WTC11 (cell line): ENCODE data around the gene FKBP10.
"Not testable (repeated sequence)": the region's sequence is repeated elsewhere in the genome, so short reads cannot be mapped to it uniquely, and the experiment has no call there.

ENCODE experiments used
- NR2C2 ChIP-seq: sonication (generic); formaldehyde crosslinking; IDR thresholded peaks from 2 replicates; pipeline ENCODE4 v1.8.0; 2022; ENCODE audit warnings: mild to moderate bottlenecking, missing genetic modification reagents
- TCF7 ChIP-seq: sonication (generic); formaldehyde crosslinking; IDR thresholded peaks from 2 replicates; pipeline ENCODE4 v1.8.0; 2022; ENCODE audit warnings: mild to moderate bottlenecking, low read depth, missing genetic modification reagents, moderate library complexity
- TEAD4 ChIP-seq: sonication (generic); formaldehyde crosslinking; IDR thresholded peaks from 2 replicates; pipeline ENCODE4 v1.8.0; 2022; ENCODE audit warnings: mild to moderate bottlenecking, missing genetic modification reagents
- TP53 ChIP-seq: sonication (generic); formaldehyde crosslinking; IDR thresholded peaks from 2 replicates; pipeline ENCODE4 v1.8.1; 2023; ENCODE audit warnings: mild to moderate bottlenecking, missing genetic modification reagents
- TF ChIP-seq, protein P1 (sequence below): sonication (generic); formaldehyde crosslinking; IDR thresholded peaks from 2 replicates; pipeline ENCODE4 v1.8.1; 2022; ENCODE audit warnings: mild to moderate bottlenecking, missing genetic modification reagents, moderate library complexity, borderline replicate concordance
- TF ChIP-seq, protein P2 (sequence below): sonication (generic); formaldehyde crosslinking; conservative IDR thresholded peaks from 2 replicates; pipeline ENCODE4 v1.8.1; 2023; ENCODE audit warnings: mild to moderate bottlenecking, low read depth, missing genetic modification reagents, moderate library complexity
- TF ChIP-seq, protein P3 (sequence below): sonication (generic); formaldehyde crosslinking; IDR thresholded peaks from 2 replicates; pipeline ENCODE4 v1.8.0; 2022; ENCODE audit warnings: mild to moderate bottlenecking, missing genetic modification reagents
- TF ChIP-seq, protein P4 (sequence below): fragments of 200-600 bp; IDR thresholded peaks from 2 replicates; pipeline ENCODE4 v1.8.0; 2022; ENCODE audit warnings: antibody characterized with exemption

DNA sequence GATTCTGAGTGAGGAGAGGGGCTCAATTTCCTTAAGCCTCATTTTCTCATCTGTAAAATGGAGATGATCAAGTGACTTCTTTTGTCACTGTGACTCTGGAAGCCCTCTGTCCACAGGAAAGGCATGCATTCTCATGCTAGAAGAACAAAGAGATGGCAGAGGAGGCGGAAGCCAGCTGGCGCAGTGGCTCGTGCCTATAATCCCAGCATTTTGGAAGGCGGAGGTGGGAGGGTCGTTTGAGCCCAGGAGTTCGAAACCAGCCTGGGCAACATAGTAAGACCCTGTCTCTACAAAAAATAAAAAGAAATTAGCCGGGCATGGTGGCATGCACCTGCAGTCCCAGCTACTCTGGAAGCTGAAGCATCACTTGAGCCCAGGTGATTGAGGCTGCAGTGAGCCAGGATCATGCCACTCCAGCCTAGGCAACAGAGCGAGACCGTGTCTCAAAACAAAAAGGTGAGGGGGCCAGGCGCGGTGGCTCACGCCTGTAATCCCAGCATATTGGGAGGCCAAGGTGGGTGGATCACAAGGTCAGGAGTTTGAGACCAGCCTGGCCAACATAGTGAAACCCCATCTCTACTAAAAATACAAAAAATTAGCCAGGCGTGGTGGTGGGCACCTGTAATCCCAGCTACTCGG lies 36.4 kb upstream of the FKBP10 start:
- TF ChIP-seq, protein P1, sequence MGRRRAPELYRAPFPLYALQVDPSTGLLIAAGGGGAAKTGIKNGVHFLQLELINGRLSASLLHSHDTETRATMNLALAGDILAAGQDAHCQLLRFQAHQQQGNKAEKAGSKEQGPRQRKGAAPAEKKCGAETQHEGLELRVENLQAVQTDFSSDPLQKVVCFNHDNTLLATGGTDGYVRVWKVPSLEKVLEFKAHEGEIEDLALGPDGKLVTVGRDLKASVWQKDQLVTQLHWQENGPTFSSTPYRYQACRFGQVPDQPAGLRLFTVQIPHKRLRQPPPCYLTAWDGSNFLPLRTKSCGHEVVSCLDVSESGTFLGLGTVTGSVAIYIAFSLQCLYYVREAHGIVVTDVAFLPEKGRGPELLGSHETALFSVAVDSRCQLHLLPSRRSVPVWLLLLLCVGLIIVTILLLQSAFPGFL (CRISPR knock-in tag), result not testable (repeated sequence)
- TF ChIP-seq TEAD4 (CRISPR knock-in tag); TCF7 (CRISPR knock-in tag); TP53 (CRISPR knock-in tag); NR2C2: not testable (repeated sequence)
- TF ChIP-seq, protein P2, sequence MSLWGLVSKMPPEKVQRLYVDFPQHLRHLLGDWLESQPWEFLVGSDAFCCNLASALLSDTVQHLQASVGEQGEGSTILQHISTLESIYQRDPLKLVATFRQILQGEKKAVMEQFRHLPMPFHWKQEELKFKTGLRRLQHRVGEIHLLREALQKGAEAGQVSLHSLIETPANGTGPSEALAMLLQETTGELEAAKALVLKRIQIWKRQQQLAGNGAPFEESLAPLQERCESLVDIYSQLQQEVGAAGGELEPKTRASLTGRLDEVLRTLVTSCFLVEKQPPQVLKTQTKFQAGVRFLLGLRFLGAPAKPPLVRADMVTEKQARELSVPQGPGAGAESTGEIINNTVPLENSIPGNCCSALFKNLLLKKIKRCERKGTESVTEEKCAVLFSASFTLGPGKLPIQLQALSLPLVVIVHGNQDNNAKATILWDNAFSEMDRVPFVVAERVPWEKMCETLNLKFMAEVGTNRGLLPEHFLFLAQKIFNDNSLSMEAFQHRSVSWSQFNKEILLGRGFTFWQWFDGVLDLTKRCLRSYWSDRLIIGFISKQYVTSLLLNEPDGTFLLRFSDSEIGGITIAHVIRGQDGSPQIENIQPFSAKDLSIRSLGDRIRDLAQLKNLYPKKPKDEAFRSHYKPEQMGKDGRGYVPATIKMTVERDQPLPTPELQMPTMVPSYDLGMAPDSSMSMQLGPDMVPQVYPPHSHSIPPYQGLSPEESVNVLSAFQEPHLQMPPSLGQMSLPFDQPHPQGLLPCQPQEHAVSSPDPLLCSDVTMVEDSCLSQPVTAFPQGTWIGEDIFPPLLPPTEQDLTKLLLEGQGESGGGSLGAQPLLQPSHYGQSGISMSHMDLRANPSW (CRISPR knock-in tag), result not testable (repeated sequence)
- TF ChIP-seq, protein P3, sequence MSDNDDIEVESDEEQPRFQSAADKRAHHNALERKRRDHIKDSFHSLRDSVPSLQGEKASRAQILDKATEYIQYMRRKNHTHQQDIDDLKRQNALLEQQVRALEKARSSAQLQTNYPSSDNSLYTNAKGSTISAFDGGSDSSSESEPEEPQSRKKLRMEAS (CRISPR knock-in tag), result not testable (repeated sequence)
- TF ChIP-seq, protein P4, sequence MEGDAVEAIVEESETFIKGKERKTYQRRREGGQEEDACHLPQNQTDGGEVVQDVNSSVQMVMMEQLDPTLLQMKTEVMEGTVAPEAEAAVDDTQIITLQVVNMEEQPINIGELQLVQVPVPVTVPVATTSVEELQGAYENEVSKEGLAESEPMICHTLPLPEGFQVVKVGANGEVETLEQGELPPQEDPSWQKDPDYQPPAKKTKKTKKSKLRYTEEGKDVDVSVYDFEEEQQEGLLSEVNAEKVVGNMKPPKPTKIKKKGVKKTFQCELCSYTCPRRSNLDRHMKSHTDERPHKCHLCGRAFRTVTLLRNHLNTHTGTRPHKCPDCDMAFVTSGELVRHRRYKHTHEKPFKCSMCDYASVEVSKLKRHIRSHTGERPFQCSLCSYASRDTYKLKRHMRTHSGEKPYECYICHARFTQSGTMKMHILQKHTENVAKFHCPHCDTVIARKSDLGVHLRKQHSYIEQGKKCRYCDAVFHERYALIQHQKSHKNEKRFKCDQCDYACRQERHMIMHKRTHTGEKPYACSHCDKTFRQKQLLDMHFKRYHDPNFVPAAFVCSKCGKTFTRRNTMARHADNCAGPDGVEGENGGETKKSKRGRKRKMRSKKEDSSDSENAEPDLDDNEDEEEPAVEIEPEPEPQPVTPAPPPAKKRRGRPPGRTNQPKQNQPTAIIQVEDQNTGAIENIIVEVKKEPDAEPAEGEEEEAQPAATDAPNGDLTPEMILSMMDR, result not testable (repeated sequence)
